Measurements from ENCODE around the gene PRRG3. TPM values are rescaled to one million over a fixed set of nuclear protein-coding genes. Genes with fewer than 3 reads are reported as not detected.

The PRRG3 gene
- 9.4 TPM for total RNA-seq

- H3K27me3 ChIP-seq (ENCODE audit: control insufficient read depth in 3 of 3, insufficient read depth in 3 of 3, low read length in 3 of 3) = peaks cover 0 to 12% (median 7%) of the 10 kb centered on the region in 3 donors
- no peaks in the 10 kb centered on the region for H3K4me1 ChIP-seq (ENCODE audit: control insufficient read depth in 3 of 3, insufficient read depth in 3 of 3, low read length in 3 of 3)
- peak within 1 kb of the TSS in 1 of 3 donors; percentile 33 for H3K9ac ChIP-seq (ENCODE audit: low read depth in 1 of 3, low read length in 3 of 3)
- H3K4me3 ChIP-seq (ENCODE audit: low read length in 3 of 3) = peak within 1 kb of the TSS in 2 of 3 donors; percentile 48 to 54
- H3K9me3 ChIP-seq (ENCODE audit: control insufficient read depth in 3 of 3, low read length in 3 of 3) = no peaks in the 10 kb centered on the region
- H3K36me3 ChIP-seq (ENCODE audit: control insufficient read depth in 3 of 3, insufficient read depth in 3 of 3, low read length in 3 of 3) = no peaks in the 10 kb centered on the region
- no peak within 1 kb of the TSS for H3K27ac ChIP-seq (ENCODE audit: low read depth, low read length)
These were observed at the start of gene PRRG3 for GRCh38 chrX:151694661-151695582. Gene PRRG3 (plus strand): TSS chrX:151695458. CDS start chrX:151698815, 3,357 bp downstream.

GRCh38 chrX:151675121-151675746 is 20.0 kb upstream of the PRRG3 start:
- H3K27ac ChIP-seq (ENCODE audit: low read depth, low read length) = no peak overlapping the region

GRCh38 chrX:151676196-151676595 is 19.1 kb upstream of the PRRG3 start:
- Histone ChIP-seq H3K9me3 (ENCODE audit: control insufficient read depth in 3 of 3, low read length in 3 of 3) (no peaks in the 10 kb centered on the region), H3K27me3 (ENCODE audit: control insufficient read depth in 3 of 3, insufficient read depth in 3 of 3, low read length in 3 of 3) (no peaks in the 10 kb centered on the region), H3K36me3 (ENCODE audit: control insufficient read depth in 3 of 3, insufficient read depth in 3 of 3, low read length in 3 of 3) (no peaks in the 10 kb centered on the region), H3K4me3 (ENCODE audit: low read length in 3 of 3) (no peak overlapping the region), H3K4me1 (ENCODE audit: control insufficient read depth in 3 of 3, insufficient read depth in 3 of 3, low read length in 3 of 3) (no peaks in the 10 kb centered on the region), H3K27ac (ENCODE audit: low read depth, low read length) (no peak overlapping the region), H3K9ac (ENCODE audit: low read depth in 1 of 3, low read length in 3 of 3) (no peak overlapping the region)

More at GRCh38 chrX:151675121-151675746, 20.0 kb upstream of the PRRG3 start:
- H3K27me3 ChIP-seq (ENCODE audit: control insufficient read depth in 3 of 3, insufficient read depth in 3 of 3, low read length in 3 of 3) = no peaks in the 10 kb centered on the region
- no peaks in the 10 kb centered on the region for H3K36me3 ChIP-seq (ENCODE audit: control insufficient read depth in 3 of 3, insufficient read depth in 3 of 3, low read length in 3 of 3)
- no peaks in the 10 kb centered on the region for H3K4me1 ChIP-seq (ENCODE audit: control insufficient read depth in 3 of 3, insufficient read depth in 3 of 3, low read length in 3 of 3)
- H3K9me3 ChIP-seq (ENCODE audit: control insufficient read depth in 3 of 3, low read length in 3 of 3) = no peaks in the 10 kb centered on the region
- H3K9ac ChIP-seq (ENCODE audit: low read depth in 1 of 3, low read length in 3 of 3) = no peak overlapping the region
- H3K4me3 ChIP-seq (ENCODE audit: low read length in 3 of 3) = no peak overlapping the region

- Histone ChIP-seq H3K27me3 (ENCODE audit: control insufficient read depth in 3 of 3, insufficient read depth in 3 of 3, low read length in 3 of 3) (no peaks in the 10 kb centered on the region), H3K9ac (ENCODE audit: low read depth in 1 of 3, low read length in 3 of 3) (no peak overlapping the region), H3K27ac (ENCODE audit: low read depth, low read length) (no peak overlapping the region)
These were observed 15.4 kb upstream of the PRRG3 start for GRCh38 chrX:151679798-151680402.

GRCh38 chrX:151680805-151681204 is 14.5 kb upstream of the PRRG3 start:
- Histone ChIP-seq H3K27me3 (ENCODE audit: control insufficient read depth in 3 of 3, insufficient read depth in 3 of 3, low read length in 3 of 3) (no peaks in the 10 kb centered on the region), H3K4me1 (ENCODE audit: control insufficient read depth in 3 of 3, insufficient read depth in 3 of 3, low read length in 3 of 3) (no peaks in the 10 kb centered on the region), H3K4me3 (ENCODE audit: low read length in 3 of 3) (no peak overlapping the region), H3K27ac (ENCODE audit: low read depth, low read length) (no peak overlapping the region), H3K9ac (ENCODE audit: low read depth in 1 of 3, low read length in 3 of 3) (no peak overlapping the region), H3K36me3 (ENCODE audit: control insufficient read depth in 3 of 3, insufficient read depth in 3 of 3, low read length in 3 of 3) (no peaks in the 10 kb centered on the region), H3K9me3 (ENCODE audit: control insufficient read depth in 3 of 3, low read length in 3 of 3) (no peaks in the 10 kb centered on the region)

More at GRCh38 chrX:151679798-151680402, 15.4 kb upstream of the PRRG3 start:
- H3K9me3 ChIP-seq (ENCODE audit: control insufficient read depth in 3 of 3, low read length in 3 of 3) = no peaks in the 10 kb centered on the region
- no peaks in the 10 kb centered on the region for H3K4me1 ChIP-seq (ENCODE audit: control insufficient read depth in 3 of 3, insufficient read depth in 3 of 3, low read length in 3 of 3)
- no peak overlapping the region for H3K4me3 ChIP-seq (ENCODE audit: low read length in 3 of 3)
- H3K36me3 ChIP-seq (ENCODE audit: control insufficient read depth in 3 of 3, insufficient read depth in 3 of 3, low read length in 3 of 3) = no peaks in the 10 kb centered on the region

- Histone ChIP-seq H3K9me3 (ENCODE audit: control insufficient read depth in 3 of 3, low read length in 3 of 3) (no peaks in the 10 kb centered on the region), H3K27ac (ENCODE audit: low read depth, low read length) (no peak overlapping the region), H3K9ac (ENCODE audit: low read depth in 1 of 3, low read length in 3 of 3) (no peak overlapping the region), H3K27me3 (ENCODE audit: control insufficient read depth in 3 of 3, insufficient read depth in 3 of 3, low read length in 3 of 3) (no peaks in the 10 kb centered on the region), H3K4me3 (ENCODE audit: low read length in 3 of 3) (no peak overlapping the region), H3K4me1 (ENCODE audit: control insufficient read depth in 3 of 3, insufficient read depth in 3 of 3, low read length in 3 of 3) (no peaks in the 10 kb centered on the region), H3K36me3 (ENCODE audit: control insufficient read depth in 3 of 3, insufficient read depth in 3 of 3, low read length in 3 of 3) (no peaks in the 10 kb centered on the region)
These were observed 7.6 kb upstream of the PRRG3 start for GRCh38 chrX:151687635-151688034.

GRCh38 chrX:151688695-151689094 is 6.6 kb upstream of the PRRG3 start:
- Histone ChIP-seq H3K4me3 (ENCODE audit: low read length in 3 of 3) (no peak overlapping the region), H3K36me3 (ENCODE audit: control insufficient read depth in 3 of 3, insufficient read depth in 3 of 3, low read length in 3 of 3) (no peaks in the 10 kb centered on the region), H3K27me3 (ENCODE audit: control insufficient read depth in 3 of 3, insufficient read depth in 3 of 3, low read length in 3 of 3) (no peaks in the 10 kb centered on the region), H3K9me3 (ENCODE audit: control insufficient read depth in 3 of 3, low read length in 3 of 3) (no peaks in the 10 kb centered on the region), H3K27ac (ENCODE audit: low read depth, low read length) (no peak overlapping the region), H3K9ac (ENCODE audit: low read depth in 1 of 3, low read length in 3 of 3) (no peak overlapping the region), H3K4me1 (ENCODE audit: control insufficient read depth in 3 of 3, insufficient read depth in 3 of 3, low read length in 3 of 3) (no peaks in the 10 kb centered on the region)

- Histone ChIP-seq H3K4me1 (ENCODE audit: control insufficient read depth in 3 of 3, insufficient read depth in 3 of 3, low read length in 3 of 3) (no peaks in the 10 kb centered on the region), H3K36me3 (ENCODE audit: control insufficient read depth in 3 of 3, insufficient read depth in 3 of 3, low read length in 3 of 3) (no peaks in the 10 kb centered on the region), H3K9me3 (ENCODE audit: control insufficient read depth in 3 of 3, low read length in 3 of 3) (no peaks in the 10 kb centered on the region), H3K4me3 (ENCODE audit: low read length in 3 of 3) (no peak overlapping the region), H3K9ac (ENCODE audit: low read depth in 1 of 3, low read length in 3 of 3) (no peak overlapping the region), H3K27me3 (ENCODE audit: control insufficient read depth in 3 of 3, insufficient read depth in 3 of 3, low read length in 3 of 3) (peaks cover 0 to 12% (median 7%) of the 10 kb centered on the region in 3 donors), H3K27ac (ENCODE audit: low read depth, low read length) (no peak overlapping the region)
These were observed 2.4 kb upstream of the PRRG3 start for GRCh38 chrX:151692825-151693224.

GRCh38 chrX:151694121-151694520 is 1.1 kb upstream of the PRRG3 start:
- H3K27ac ChIP-seq (ENCODE audit: low read depth, low read length) = no peak overlapping the region
- no peaks in the 10 kb centered on the region for H3K36me3 ChIP-seq (ENCODE audit: control insufficient read depth in 3 of 3, insufficient read depth in 3 of 3, low read length in 3 of 3)
- H3K9me3 ChIP-seq (ENCODE audit: control insufficient read depth in 3 of 3, low read length in 3 of 3) = no peaks in the 10 kb centered on the region
- no peak overlapping the region for H3K9ac ChIP-seq (ENCODE audit: low read depth in 1 of 3, low read length in 3 of 3)
- H3K27me3 ChIP-seq (ENCODE audit: control insufficient read depth in 3 of 3, insufficient read depth in 3 of 3, low read length in 3 of 3) = peaks cover 0 to 12% (median 7%) of the 10 kb centered on the region in 3 donors
- H3K4me3 ChIP-seq (ENCODE audit: low read length in 3 of 3) = no peak overlapping the region
- H3K4me1 ChIP-seq (ENCODE audit: control insufficient read depth in 3 of 3, insufficient read depth in 3 of 3, low read length in 3 of 3) = no peaks in the 10 kb centered on the region
